OCI-LY7 (cell line): ENCODE results near the gene LBR. TPM values are rescaled to one million over a fixed set of nuclear protein-coding genes. Genes with fewer than 3 reads are reported as not detected.

Experiments used
- BruUV-seq: library from RNA; stranded (reverse); fragments of 400-500 nt; replicated peaks from 2 replicates; lab custom pipeline; 2021; lab: Mats Ljungman, UMichigan
- CTCF ChIA-PET: fragments of 300-600 bp; sonication (Branson Sonifier 250); formaldehyde crosslinking; loops from one replicate; lab custom pipeline; 2022; ENCODE audit warnings: antibody characterized with exemption; ENCODE audit not compliant: unreplicated experiment; lab: Charles Lee
- POLR2A ChIA-PET: fragments of 300-600 bp; sonication (Branson Sonifier 250); formaldehyde crosslinking; loops from one replicate; lab custom pipeline; 2022; ENCODE audit warnings: antibody characterized with exemption; lab: Charles Lee
- DNase-seq: peaks from one replicate; pipeline ENCODE4 v3.0.0-alpha.2; 2015; ENCODE audit warnings: low spot score
- H2AFZ ChIP-seq: fragments of 200-600 bp; sonication (generic), shearing (Covaris generic); 2 replicates; pipeline ENCODE4 v1.6.1; 2014; ENCODE audit warnings: mild to moderate bottlenecking, antibody characterized with exemption, low read length, moderate library complexity
- H3K27ac ChIP-seq: fragments of 200-600 bp; sonication (generic); 2 replicates; pipeline ENCODE4 v1.5.1; 2014; ENCODE audit warnings: mixed run types, low read depth, mild to moderate bottlenecking, moderate library complexity, low read length, inconsistent platforms; ENCODE audit not compliant: poor library complexity, severe bottlenecking
- H3K36me3 ChIP-seq: fragments of 200-600 bp; sonication (generic); 2 replicates; pipeline ENCODE4 v1.6.1; 2014; ENCODE audit warnings: mild to moderate bottlenecking, antibody characterized with exemption, low read length, moderate library complexity, mixed read lengths; ENCODE audit not compliant: insufficient read depth
- H3K4me1 ChIP-seq: fragments of 200-600 bp; sonication (generic); 2 replicates; pipeline ENCODE4 v1.5.1; 2014; ENCODE audit warnings: mild to moderate bottlenecking, low read length; ENCODE audit not compliant: insufficient read depth, poor library complexity, severe bottlenecking
- H3K4me2 ChIP-seq: fragments of 200-600 bp; sonication (generic); 2 replicates; pipeline ENCODE4 v1.6.1; 2014; ENCODE audit warnings: mild to moderate bottlenecking, low read length
- H3K4me3 ChIP-seq: fragments of 200-600 bp; sonication (generic); 2 replicates; pipeline ENCODE4 v1.5.1; 2014; ENCODE audit warnings: mild to moderate bottlenecking, low read depth, low read length; ENCODE audit not compliant: poor library complexity, severe bottlenecking
- H3K79me2 ChIP-seq: fragments of 200-600 bp; sonication (generic); 2 replicates; pipeline ENCODE4 v1.6.1; 2016; ENCODE audit warnings: low read depth, mild to moderate bottlenecking, low read length, moderate library complexity, mixed read lengths; ENCODE audit not compliant: insufficient read depth
- H3K9me2 ChIP-seq: fragments of 200-600 bp; sonication (generic); 2 replicates; pipeline ENCODE4 v1.6.1; 2016; ENCODE audit warnings: mild to moderate bottlenecking, low read length, mixed read lengths; ENCODE audit not compliant: insufficient read depth
- H3K9me3 ChIP-seq: fragments of 200-600 bp; sonication (generic); 2 replicates; pipeline ENCODE4 v1.6.1; 2014; ENCODE audit warnings: mild to moderate bottlenecking, mixed run types, low read length, mixed read lengths
- H4K20me1 ChIP-seq: fragments of 200-600 bp; sonication (generic); 2 replicates; pipeline ENCODE4 v1.6.1; 2014; ENCODE audit warnings: mild to moderate bottlenecking, antibody characterized with exemption, low read length, moderate library complexity, mixed read lengths; ENCODE audit not compliant: insufficient read depth
- CTCF ChIP-seq: fragments of 200-600 bp; sonication (generic); conservative IDR thresholded peaks from 2 replicates; pipeline ENCODE4 v1.5.1; 2014; ENCODE audit warnings: mild to moderate bottlenecking, antibody characterized with exemption, low read length, moderate library complexity, mixed read lengths
- EZH2phosphoT487 ChIP-seq: fragments of 200-600 bp; sonication (generic); IDR thresholded peaks from 2 replicates; pipeline ENCODE4 v1.6.1; 2018; ENCODE audit warnings: low read depth, borderline replicate concordance, mild to moderate bottlenecking, mixed run types, antibody characterized with exemption, low read length, moderate library complexity, mixed read lengths
- intact Hi-C: fragments of 100-400 bp; cut with micrococcal nuclease; formaldehyde crosslinking; loops from one replicate; pipeline ENCODE4 v1.10.0; 2022; ENCODE audit not compliant: unreplicated experiment
- total RNA-seq, 2 experiments: library from RNA; depleted of rRNA in 1 of 2; stranded (reverse); fragments of >200 nt in 1 of 2; shearing (Covaris generic) in 1 of 2; gene quantifications; 2 replicates each; pipeline ENCODE4 v1.2.3, GENCODE V29; 2014 to 2022

The LBR gene
- total RNA-seq, 2 experiments from 2014 or later: 117 to 288 TPM

- Histone ChIP-seq H3K4me2 (no peak overlapping the region), H3K4me1 (peaks cover 37% of the 10 kb centered on the region), H3K27ac (no peak overlapping the region), H2AFZ (no peak overlapping the region), H3K4me3 (no peak overlapping the region), H3K9me3 (peaks cover 6% of the 10 kb centered on the region; the same call in 1 of the 2 replicates), H3K9me2 (no peaks in the 10 kb centered on the region), H4K20me1 (peaks cover 2% of the 10 kb centered on the region), H3K79me2 (peaks cover 15% of the 10 kb centered on the region), H3K36me3 (peaks cover 12% of the 10 kb centered on the region)
- TF ChIP-seq EZH2phosphoT487 (no peak), CTCF (no peak)
- ChIA-PET POLR2A (interaction anchor here (0.6 to 12.2 kb wide), 5 partner anchors 11 to 1186 kb away, joined by 3 to 242 read pairs (median 9); no protein-coding TSS in a partner anchor), CTCF (no interaction called here)
- no TSS peak for BruUV-seq
- intact Hi-C loops: no loop called here
- DNase-seq: no peak
Observed at GRCh38 chr1:225431081-225431863, 3.4 kb upstream of the LBR start.

GRCh38 chr1:225430301-225430700 lies 2.5 kb upstream of the LBR start:
- CTCF ChIA-PET: interaction anchor here (2.1 kb wide), 1 partner anchor 11 kb away, joined by 6 read pairs; no protein-coding TSS in a partner anchor
- TF ChIP-seq CTCF (no peak), EZH2phosphoT487 (no peak)
- Histone ChIP-seq H3K79me2 (peaks cover 25% of the 10 kb centered on the region), H3K4me3 (no peak overlapping the region), H3K9me3 (peaks cover 6% of the 10 kb centered on the region; the same call in 1 of the 2 replicates), H3K4me1 (peaks cover 32% of the 10 kb centered on the region), H4K20me1 (peaks cover 12% of the 10 kb centered on the region), H3K36me3 (peaks cover 19% of the 10 kb centered on the region), H3K9me2 (no peaks in the 10 kb centered on the region), H2AFZ (no peak overlapping the region), H3K4me2 (no peak overlapping the region), H3K27ac (no peak overlapping the region)
- POLR2A ChIA-PET: interaction anchor here (0.6 to 12.2 kb wide), 4 partner anchors 12 to 1185 kb away, joined by 3 to 242 read pairs (median 21); no protein-coding TSS in a partner anchor
- BruUV-seq: no TSS peak
- DNase-seq: no peak
- intact Hi-C loops: no loop called here
